ENCODE measurements around the gene PTPRG. TPM values are rescaled to one million over a fixed set of nuclear protein-coding genes. Genes with fewer than 3 reads are reported as not detected.

Gene PTPRG
- total RNA-seq, 1 donor from 2014 or later: 119 TPM

DNA sequence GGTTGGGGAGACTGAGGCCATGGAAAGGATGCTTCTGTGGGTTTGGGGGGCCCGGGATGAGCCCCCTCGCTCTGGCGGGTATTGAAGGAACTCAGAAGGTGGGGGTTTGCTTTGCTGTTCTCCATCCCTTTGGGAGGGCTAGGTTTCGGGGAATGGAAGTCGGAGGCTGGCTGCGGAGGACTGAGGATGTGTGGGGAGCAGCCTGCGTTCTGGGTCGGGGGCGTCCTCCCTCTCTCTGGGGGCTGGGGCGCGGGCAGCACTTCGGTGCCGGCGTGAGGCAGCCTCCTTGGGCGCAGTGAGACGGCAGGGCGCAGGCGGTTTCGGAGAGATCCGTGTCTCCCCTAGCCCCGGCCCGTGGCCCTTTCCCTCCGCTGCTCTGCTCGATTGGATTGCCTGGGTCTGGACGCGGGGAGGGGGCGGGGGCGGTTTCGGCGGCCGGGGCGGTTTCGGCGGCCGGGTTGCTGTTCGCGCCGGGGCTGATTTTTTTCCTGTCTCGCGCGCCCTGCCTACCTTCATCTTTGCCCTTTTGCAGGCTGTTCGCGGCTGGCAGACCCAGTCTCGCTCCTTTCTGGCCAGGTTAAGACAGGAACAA, 1.4 kb downstream of the PTPRG start:
- no peak for DNase-seq (ENCODE audit: low read depth)

DNA sequence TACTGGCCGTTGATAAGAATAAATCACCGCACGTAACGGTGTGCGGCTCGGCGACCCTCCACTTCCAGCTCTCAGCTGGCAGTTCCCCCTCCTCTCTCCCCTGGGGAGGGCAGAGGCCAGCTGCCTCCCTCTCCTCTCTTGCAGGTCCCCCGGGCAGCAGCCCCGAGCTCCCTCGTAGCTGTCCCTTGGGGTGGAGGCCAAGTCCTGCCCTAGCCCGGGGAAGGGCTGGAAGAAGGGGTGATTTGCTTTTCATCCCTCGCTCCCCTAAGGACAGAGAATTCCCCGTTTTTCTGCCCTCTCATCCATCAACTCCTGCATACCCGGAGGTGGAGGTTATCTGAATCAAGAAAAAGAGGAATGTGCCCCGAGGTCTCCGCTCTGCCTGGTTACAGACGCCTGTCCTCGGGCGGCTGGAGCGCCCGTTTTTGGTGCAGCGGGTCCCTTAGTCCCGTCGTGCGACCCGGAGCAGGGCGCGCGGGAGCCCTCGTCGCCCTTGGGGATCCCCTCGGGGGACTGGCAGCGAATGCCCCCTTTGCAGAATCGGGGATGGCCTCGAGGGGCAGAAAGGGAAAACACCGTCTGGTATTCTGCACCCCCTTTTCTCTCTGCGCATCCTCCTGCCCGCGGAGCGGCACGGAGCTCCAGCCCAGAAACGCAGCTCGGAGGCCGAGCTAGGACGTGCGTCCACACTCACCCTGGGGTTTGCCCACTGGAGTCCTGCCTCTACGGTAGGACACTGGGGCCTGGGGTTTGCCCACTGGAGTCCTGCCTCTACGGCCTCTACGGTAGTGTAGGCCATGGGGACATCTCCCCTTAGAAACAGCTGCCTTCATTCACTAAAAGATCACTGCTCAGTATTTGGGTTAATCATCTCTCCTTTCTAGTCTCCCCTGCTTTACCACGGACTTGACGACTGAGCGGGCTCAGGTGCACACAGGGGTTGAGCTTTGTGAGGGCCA, 2.2 kb downstream of the PTPRG start:
- no peak for DNase-seq (ENCODE audit: low read depth)

DNA sequence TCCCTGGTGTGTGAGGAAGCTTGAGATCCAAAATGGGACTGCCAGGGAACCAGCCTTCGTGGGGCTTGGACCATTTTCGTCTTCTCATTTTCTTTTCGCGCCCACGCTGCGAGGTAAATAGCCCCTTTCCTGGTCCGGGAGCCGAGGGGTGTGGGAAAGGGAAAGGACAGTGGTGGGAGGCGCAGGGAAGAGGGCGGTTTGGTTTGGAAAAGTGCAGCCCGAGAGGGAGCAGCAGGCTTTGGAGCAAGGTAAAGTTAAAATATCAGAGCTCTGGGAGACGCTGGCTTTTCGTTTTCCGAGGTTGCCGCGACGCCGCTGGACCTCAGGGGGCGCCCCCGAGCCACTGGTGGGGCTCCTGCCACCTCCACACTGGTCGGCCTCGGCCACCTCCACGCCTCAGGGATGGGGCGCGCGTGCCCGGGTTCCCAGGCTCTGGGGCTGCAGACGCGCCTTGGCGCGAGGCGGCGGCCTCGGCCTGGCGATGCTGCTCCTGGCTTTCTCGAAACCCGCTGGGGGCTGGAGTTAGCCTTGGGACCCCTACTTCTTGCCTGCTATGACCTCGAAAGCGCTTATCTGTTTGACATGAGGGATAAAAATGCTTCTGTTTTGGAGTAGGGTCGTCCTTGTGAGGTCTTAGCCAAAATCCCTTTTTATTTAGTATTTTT, 3.2 kb downstream of the PTPRG start:
- DNase-seq (ENCODE audit: low read depth): peak; percentile 30

DNA sequence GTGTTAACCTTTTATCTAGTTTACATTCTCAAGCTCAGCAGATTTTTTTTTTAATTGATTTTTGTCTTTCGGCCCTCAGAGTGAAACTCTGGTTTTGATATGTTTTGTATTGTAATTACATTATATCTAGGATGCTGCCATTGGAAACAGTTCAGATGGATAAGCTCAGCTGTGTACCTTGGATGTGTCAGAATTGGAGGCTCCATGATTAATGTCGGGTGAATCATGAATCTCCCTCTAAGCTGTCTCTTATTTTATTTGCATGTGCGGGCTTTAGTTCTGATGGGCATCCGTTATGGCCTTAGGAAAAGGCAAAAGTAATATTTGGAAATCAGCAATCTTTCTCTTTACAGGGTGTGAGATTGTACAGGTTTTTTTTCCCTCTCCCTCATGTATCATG, 4.2 kb downstream of the PTPRG start:
- no peak for DNase-seq (ENCODE audit: low read depth)

DNA sequence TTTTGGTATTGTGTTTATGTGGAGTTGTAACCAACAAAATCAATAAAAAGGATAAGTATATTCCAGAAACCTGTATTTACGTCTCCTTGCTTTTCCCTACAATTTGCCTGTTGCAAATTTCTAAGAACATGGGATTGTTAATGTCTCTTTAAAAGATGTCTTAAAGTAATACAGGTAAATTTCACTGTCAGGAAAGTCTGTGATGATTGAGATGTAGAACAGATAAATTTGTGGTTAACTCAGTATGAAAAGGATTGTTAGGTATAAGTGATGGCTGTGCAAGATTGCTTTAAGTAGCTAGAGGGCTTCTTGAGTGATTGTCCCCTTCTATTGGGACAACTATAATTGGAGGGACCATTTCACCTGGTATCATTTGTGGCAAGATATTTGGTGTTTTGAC, 6.8 kb downstream of the PTPRG start:
- no peak for DNase-seq (ENCODE audit: low read depth)

DNA sequence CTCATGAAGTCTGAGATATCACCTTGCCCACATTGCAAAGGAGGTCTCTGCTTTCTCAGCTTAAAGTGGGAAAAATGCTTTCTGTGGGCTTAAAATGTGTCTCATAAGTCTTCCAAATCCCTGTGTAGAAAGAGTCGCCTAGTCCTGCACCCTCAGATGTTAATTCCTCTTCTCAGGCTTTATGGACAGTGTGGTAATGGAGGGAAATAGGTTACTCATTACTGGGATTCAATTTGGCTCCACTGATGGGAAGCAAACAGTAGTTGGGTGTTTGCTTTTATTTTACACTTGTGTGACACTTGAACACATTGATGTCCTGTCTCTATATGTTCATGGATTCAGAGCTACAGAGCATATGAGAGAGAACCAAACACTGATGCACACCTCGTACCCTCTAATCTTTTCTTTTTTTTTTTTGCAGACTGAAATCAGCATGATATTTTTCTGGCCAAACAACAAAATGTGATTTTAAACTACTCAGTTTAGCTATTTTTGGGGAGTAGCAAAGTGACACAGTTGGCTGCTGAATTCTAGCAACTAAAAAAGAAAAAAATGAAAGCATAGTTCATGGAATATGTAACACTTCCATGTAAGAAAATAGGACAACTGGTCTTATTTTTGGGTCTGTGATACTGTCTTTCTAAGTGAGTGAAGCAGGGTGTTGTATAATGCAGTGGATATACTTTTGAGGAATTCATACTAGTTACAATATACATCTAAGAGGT, 8.6 kb downstream of the PTPRG start:
- peak; percentile 58 for DNase-seq (ENCODE audit: low read depth)

DNA sequence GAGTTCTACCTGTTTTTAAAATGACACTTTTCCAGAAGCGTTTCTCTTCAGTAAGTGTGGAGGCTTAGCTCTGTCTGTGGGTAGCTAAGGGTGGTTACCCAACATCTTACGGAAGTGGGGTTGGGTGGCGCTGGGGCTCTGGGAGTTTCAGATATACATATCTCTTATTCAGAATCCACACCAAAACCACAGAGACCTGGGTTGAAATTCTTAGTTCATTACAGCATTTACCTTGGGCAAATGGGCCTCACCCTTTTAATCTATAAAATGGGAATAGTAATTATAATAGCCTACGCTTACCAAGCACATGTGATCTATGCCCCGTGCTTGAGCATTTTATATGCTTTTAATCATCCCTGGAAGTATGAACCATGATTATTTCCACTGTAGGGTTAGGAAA, 9.4 kb downstream of the PTPRG start:
- DNase-seq (ENCODE audit: low read depth): no peak

DNA sequence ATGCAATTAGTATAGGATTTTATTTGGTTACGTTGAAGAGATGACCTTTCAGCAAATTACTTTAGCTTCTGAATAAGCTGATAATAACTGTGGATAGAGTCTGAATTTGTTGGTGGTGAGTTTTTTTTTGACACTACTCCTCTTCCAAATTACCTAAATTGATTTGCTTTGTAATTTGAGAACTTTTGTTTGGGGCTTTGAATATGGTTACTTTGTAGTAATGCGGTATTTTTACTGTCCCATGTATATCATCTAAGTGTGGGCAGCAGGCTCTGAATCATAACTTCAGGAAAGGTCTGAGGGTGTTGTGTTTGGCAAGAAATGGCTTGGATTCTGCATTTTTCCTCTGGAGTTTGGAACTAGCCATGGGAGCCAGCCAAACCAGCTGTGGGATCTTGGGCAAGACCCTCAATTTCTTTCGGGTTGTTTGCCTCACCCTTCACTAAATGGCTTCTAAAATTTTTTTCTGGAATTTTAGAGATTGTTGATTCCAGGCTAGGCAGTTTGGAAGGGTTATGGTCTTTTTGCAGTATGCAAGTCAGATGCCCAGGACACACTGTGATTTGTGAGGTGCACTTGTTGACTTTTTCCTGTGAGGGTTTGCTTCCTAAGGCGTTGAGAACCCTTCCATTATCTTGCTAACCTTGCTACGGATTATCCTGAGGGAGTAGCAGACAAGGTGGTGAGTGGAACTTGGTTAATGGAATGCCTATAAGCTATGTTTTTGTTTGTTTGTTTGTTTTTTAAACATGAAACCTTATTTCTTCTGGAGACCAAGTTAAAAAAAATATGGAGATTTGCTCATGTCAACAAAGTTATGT, 10.4 kb downstream of the PTPRG start:
- peak; percentile 50 for DNase-seq (ENCODE audit: low read depth)

DNA sequence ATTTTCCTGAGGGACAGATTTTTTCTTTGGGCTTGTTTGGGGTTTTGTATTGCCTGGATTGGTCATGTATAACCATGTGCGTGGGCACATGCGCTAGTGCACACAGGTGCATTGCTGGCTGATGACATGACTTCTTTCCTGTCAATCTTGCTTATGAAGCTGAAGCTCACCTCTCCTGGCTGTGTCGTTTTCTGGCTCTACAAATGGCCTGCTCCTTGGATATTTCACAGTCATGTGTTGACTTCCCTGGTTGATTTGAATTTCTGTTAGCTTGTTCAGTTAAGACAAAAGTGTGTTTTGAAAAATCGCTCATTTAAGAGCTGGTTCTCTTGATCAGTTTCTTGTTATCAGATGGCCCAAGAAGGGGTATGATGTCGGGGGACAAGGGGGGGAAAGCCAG, 11.5 kb downstream of the PTPRG start:
- no peak for DNase-seq (ENCODE audit: low read depth)

DNA sequence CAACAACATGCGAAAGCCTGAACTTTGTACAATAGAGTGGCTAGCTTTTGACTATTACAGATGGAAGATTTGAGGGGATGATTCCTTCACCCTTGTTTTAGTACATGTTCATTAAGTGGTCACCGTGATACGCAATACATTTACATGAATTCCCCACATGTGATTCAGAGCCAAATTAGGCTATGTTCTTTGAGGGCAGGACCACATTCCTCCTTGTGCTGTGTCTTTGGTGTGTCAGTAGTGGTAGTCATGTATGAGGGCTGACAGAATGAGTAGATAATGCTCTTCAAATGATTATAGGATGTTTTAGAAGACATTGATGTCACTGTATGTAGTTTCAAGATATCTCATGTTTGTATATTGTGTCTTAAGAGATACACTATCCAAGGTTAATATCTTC, 12.1 kb downstream of the PTPRG start:
- no peak for DNase-seq (ENCODE audit: low read depth)

DNA sequence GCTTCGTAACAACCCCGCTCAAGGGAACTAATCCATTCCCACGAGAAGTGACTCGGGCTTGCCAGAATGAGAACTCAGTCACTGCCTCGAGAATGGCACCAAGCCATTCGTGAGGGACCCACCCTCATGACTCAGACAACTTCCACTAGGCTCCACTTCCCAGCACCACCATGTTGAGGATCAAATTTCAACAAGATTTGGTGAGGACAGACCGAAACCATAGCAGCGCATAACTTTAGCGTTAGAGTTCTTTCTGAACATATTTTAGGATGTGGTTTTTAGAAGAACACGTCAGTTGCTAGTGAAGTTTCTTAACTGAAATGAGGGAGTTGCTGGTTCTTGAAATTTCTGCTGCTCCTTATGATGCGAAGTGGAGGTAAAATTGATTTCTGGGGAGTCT, 13.5 kb downstream of the PTPRG start:
- peak; percentile 28 for DNase-seq (ENCODE audit: low read depth)

DNA sequence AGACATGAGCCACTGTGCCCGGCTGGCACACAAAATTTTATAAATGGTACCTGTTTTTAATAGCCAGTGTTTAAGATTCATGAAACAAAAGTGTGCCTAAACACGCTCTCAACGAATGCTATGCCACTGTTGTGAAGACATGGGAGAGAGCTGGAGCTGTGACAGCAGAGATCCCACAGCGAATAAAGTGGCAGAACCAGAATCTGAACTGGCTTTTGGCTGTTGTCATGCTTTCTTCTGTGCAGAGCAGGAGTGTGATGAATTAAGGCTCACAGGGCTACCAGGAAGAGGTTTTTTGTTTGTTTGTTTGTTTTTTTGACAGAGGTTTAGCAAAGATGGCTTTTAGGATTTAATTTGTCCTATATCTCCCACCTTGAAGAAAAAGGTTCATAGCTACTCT, 14.5 kb downstream of the PTPRG start:
- DNase-seq (ENCODE audit: low read depth): no peak

DNA sequence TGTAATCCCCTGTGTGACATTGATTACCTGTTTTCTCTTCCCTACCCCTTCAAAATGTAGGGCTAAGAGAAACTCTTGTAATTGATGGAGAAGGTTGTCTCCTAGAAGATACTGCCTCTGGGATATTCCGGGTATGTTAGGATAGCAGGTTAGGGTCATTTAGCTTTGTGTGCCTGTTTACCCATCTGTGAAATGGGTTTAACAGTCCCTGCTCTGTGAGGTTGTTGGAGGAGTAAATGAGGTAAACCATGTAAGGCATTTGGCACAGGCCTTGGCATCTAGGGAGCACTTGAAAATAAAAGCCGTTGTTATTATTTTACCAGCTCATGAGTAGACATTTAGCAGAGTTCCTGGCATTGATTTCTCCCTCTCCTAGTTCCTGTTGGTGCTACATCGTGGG, 16.4 kb downstream of the PTPRG start:
- no peak for DNase-seq (ENCODE audit: low read depth)

DNA sequence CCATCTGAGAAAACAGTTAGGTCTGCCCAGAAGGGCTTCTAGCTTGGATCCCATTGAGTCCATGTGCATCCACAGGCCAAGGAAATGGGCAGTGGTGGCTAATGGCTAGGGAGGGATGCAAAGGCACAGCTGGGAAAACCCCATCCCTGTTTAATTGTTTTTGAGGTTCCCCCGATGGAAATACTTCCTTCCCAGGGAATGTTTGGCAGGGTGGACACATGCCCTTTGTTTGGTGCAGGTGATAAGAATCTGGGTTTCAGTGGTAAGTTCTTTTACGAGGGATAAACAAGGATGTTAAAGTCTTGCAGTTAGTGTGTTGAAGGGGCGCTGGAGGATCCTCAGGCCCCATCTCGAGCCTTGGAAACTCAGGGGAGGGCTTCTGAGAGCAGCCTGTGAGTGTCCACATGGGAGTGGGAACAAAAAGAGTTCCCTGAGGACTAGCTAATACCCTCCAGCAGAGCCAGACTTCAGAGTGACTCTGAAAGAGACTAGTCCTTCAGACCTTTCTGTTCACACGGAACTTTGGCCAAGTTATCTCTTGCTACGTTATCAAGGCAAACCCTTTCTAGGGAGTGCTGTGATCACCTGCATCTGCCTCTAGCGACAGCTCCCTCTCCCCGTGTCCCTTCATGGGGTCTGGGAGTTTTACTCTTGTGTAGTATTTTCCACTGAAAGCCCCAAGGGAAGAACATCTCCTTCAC, 17.4 kb downstream of the PTPRG start:
- DNase-seq (ENCODE audit: low read depth): no peak

DNA sequence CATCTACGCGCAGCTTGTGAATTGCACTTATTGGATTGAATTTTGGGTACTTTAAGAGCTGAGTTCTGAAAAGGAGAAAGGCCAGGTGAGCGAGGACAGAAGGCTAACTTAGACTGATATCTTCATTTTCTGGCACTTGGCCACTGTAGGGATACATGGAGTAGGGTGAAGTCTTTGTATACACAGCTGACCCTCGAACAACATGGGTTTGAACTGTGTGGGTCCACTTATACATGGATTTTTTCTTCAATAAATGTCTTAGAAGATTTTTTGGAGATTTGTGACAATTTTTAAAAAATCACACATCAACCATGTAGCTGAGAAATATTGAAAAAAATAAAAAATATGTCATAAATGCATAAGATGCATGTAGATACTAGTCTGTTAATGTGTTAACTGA, 18.3 kb downstream of the PTPRG start:
- DNase-seq (ENCODE audit: low read depth): no peak

DNA sequence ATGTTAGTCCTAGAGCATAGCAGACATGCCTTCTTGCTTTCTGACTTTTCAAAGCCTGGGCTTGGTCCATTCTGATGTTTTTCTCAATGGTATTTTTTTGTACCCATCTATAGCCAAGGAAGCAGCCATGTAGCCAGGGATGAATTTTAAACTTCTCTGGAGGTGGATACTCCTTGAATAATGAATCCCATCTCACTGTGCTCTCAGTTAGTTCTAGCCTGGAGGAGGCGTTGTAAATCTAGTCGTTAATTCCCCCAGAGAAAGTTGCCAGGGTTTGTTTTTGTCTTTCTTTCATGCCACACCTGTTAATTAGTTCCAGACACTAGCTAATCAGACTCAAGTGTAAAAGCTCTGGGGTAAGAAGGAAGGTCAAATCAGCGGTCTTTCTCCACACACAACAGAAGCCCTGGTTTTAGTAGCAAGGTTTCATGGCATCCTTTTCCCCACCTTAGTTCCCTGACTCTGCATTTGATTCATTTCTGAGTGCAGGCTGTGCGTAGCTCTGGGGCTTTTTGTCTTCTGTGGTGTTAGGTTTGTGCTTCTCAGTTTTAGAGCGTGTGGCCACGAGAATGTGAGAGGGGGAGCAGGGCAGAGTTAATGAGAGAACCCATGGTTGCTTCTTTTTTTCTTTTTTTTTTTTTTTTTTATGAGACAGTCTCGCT, 19.7 kb downstream of the PTPRG start:
- DNase-seq (ENCODE audit: low read depth): peak; percentile 37

DNA sequence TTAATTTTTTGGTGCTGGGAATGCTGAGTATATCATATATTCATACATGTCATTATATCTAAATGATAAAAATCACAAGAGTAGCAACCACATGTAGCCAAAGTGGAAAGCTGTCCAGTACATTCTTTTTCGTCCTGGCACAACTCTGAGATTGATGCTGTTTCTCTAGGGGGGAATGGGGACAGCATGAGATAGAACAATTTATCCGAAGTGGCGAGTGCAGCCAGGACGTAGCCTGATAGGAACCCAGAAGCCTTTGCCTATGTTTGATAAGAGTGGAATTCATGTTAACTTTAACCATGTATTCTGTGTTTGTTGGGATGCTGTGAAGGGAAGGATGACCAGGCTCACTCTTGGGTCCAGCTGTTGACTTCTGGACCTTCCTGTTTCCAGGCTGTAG, 20.9 kb downstream of the PTPRG start:
- no peak for DNase-seq (ENCODE audit: low read depth)

DNA sequence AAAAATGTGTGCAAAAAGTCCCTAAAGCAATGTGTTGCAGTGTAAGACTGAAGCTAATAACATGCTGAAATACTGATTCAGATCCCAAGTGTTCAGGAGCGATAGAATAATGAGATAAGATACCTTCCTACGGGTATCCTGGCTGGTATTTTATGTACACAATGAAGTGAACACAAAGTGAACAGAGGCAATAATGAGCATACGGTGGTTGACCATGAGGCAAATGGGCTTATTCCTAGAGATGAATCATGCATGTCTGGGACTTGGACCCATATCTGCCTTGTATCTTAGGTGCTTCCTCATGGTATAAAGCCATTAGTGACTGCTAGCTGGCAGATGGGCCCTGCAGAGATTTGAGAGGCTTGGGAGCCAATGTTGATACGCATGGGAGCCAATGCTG, 21.5 kb downstream of the PTPRG start:
- DNase-seq (ENCODE audit: low read depth): no peak

DNA sequence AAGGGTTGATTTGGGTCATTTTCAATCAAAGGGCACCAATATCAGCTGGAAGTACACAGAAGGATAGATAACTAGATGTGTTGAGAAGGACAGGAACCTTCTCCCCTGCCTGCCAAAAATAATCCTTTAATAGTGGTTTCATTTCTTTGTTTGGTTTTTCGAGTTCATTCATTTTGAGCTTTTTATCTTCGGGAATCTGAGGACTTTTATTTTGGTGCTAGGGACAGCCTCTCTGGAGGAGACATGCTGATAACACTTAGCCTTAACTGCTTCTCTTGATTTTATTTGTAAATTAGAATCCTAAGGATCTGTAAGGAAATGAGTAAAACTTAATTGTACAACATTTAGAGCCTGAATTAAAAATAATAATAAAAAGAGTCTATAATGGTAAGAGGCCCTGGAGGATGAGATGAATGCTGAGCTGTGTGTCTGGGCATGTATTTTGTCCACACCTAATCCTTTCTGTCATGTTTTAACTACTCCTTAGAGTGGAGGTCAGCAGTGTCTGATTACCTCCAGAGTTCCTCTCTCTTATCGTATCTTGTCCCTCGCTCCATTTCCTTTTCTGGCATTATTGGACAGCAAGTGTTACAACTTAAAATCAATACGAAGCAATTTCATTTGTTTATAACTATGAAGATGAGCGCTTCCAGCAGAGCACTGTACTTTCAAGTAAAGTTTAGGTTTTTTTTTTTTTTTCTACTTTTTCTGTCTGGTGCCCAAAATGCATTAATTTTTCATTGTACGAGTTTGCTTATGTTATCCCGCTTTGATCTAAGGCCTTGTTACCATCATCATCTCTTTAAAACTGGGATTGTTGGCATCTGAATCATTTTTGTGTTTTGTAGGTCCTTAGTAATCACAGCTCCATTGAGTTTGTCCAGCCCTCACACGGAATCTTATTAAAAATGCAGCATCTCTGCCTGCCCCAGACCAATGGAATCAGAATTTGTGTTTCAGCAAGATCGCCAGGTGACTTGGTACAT, 22.8 kb downstream of the PTPRG start:
- DNase-seq (ENCODE audit: low read depth): no peak
